HEK293 (cell line): ENCODE measurements around the gene MACF1.

Experiments used
- CTCF ChIA-PET: fragments of 350-600 bp; formaldehyde crosslinking; extraction: SDS; loops from one replicate; lab custom pipeline; 2021; ENCODE audit warnings: antibody characterized with exemption; lab: Yijun Ruan, JAX
- POLR2A ChIA-PET: fragments of 300-600 bp; formaldehyde crosslinking; extraction: SDS; loops from one replicate; lab custom pipeline; 2020; ENCODE audit warnings: antibody characterized with exemption, inconsistent platforms; lab: Yijun Ruan, JAX
- H3K27ac ChIP-seq: fragments of 200-500 bp; sonication (Bioruptor generic); 2 replicates; pipeline ENCODE4 v1.5.1; 2014; ENCODE audit warnings: low read depth, low read length, control low read depth, inconsistent platforms; ENCODE audit errors: extremely low read depth
- H3K36me3 ChIP-seq, 2 experiments: fragments of 200-500 bp in 1 of 2; sonication (Bioruptor generic) in 1 of 2; 1 replicate in 1 of 2; 2 replicates in 1 of 2; pipeline ENCODE4 v1.5.1; 2014 to 2017; ENCODE audit warnings: inconsistent platforms in 2 of 2, low read length in 2 of 2; ENCODE audit not compliant: control insufficient read depth in 2 of 2, insufficient read depth in 1 of 2
- H3K4me1 ChIP-seq: fragments of 200-500 bp; sonication (Bioruptor generic); 2 replicates; pipeline ENCODE4 v1.5.1; 2014; ENCODE audit warnings: mild to moderate bottlenecking, low read length, inconsistent platforms; ENCODE audit not compliant: control insufficient read depth, insufficient read depth
- H3K4me3 ChIP-seq: 2 replicates; pipeline ENCODE4 v1.5.1; 2011; ENCODE audit warnings: low read depth, mild to moderate bottlenecking, control low read depth, low read length, moderate library complexity
- H3K9me3 ChIP-seq: fragments of 200-500 bp; sonication (Bioruptor generic); 2 replicates; pipeline ENCODE4 v1.5.1; 2014; ENCODE audit warnings: low read depth, low read length, inconsistent platforms; ENCODE audit not compliant: control insufficient read depth, insufficient read depth
- HOXA7 ChIP-seq: sonication (generic); formaldehyde crosslinking; IDR thresholded peaks from 2 replicates; pipeline ENCODE4 v1.8.1; 2022; ENCODE audit warnings: missing genetic modification reagents, borderline replicate concordance
- HOXC10 ChIP-seq: sonication (generic); formaldehyde crosslinking; IDR thresholded peaks from 2 replicates; pipeline ENCODE4 v1.8.1; 2023; ENCODE audit warnings: mild to moderate bottlenecking, missing genetic modification reagents
- TCF7L2 ChIP-seq: IDR thresholded peaks from 2 replicates; pipeline ENCODE4 v1.6.1; 2011; ENCODE audit warnings: low read depth, mild to moderate bottlenecking, inconsistent platforms, low read length, moderate library complexity, borderline replicate concordance
- ZBTB17 ChIP-seq: fragments of 450-650 bp; formaldehyde crosslinking; IDR thresholded peaks from 2 replicates; pipeline ENCODE4 v1.5.1; 2016; ENCODE audit warnings: missing biosample characterization, missing genetic modification characterization
- ZBTB7A ChIP-seq: fragments of 450-650 bp; formaldehyde crosslinking; IDR thresholded peaks from 2 replicates; pipeline ENCODE4 v1.5.1; 2016; ENCODE audit warnings: low read depth, missing biosample characterization, missing genetic modification characterization
- ZFP37 ChIP-seq: fragments of 450-650 bp; formaldehyde crosslinking; IDR thresholded peaks from 2 replicates; pipeline ENCODE4 v1.5.1; 2016; ENCODE audit warnings: missing biosample characterization, missing genetic modification characterization
- ZNF10 ChIP-seq: fragments of 450-650 bp; formaldehyde crosslinking; IDR thresholded peaks from 2 replicates; pipeline ENCODE4 v1.5.1; 2017; ENCODE audit warnings: missing biosample characterization, missing genetic modification characterization
- ZNF121 ChIP-seq: fragments of 450-650 bp; formaldehyde crosslinking; IDR thresholded peaks from 2 replicates; pipeline ENCODE4 v1.5.1; 2016; ENCODE audit warnings: missing biosample characterization, missing genetic modification characterization
- ZNF133 ChIP-seq: fragments of 450-650 bp; formaldehyde crosslinking; IDR thresholded peaks from 2 replicates; pipeline ENCODE4 v1.5.1; 2016; ENCODE audit warnings: missing biosample characterization, missing genetic modification characterization
- ZNF157 ChIP-seq: fragments of 450-650 bp; formaldehyde crosslinking; IDR thresholded peaks from 2 replicates; pipeline ENCODE4 v1.5.1; 2016; ENCODE audit warnings: missing biosample characterization, missing genetic modification characterization
- ZNF174 ChIP-seq: fragments of 450-650 bp; formaldehyde crosslinking; IDR thresholded peaks from 2 replicates; pipeline ENCODE4 v1.5.0; 2017; ENCODE audit warnings: missing biosample characterization, mild to moderate bottlenecking, missing genetic modification characterization
- ZNF175 ChIP-seq: fragments of 450-650 bp; formaldehyde crosslinking; IDR thresholded peaks from 2 replicates; pipeline ENCODE4 v1.5.1; 2016; ENCODE audit warnings: missing biosample characterization, missing genetic modification characterization
- ZNF19 ChIP-seq: fragments of 450-650 bp; formaldehyde crosslinking; IDR thresholded peaks from 2 replicates; pipeline ENCODE4; 2016; ENCODE audit warnings: missing biosample characterization, missing genetic modification characterization, low read depth
- ZNF239 ChIP-seq: fragments of 450-650 bp; formaldehyde crosslinking; IDR thresholded peaks from 2 replicates; pipeline ENCODE4 v1.5.1; 2016; ENCODE audit warnings: missing biosample characterization, missing genetic modification characterization
- ZNF24 ChIP-seq: fragments of 450-650 bp; formaldehyde crosslinking; IDR thresholded peaks from 2 replicates; pipeline ENCODE4 v1.5.1; 2016; ENCODE audit warnings: missing biosample characterization, missing genetic modification characterization
- ZNF341 ChIP-seq: fragments of 450-650 bp; formaldehyde crosslinking; IDR thresholded peaks from 2 replicates; pipeline ENCODE4; 2016; ENCODE audit warnings: low read depth, missing biosample characterization, missing genetic modification characterization
- ZNF354C ChIP-seq: fragments of 450-650 bp; formaldehyde crosslinking; IDR thresholded peaks from 2 replicates; pipeline ENCODE4 v1.5.1; 2016; ENCODE audit warnings: missing biosample characterization, missing genetic modification characterization, low read depth, borderline replicate concordance
- ZNF549 ChIP-seq: fragments of 450-650 bp; IDR thresholded peaks from 2 replicates; pipeline ENCODE4 v1.5.1; 2018; ENCODE audit warnings: missing biosample characterization, missing genetic modification characterization, mild to moderate bottlenecking, inconsistent platforms, moderate library complexity
- ZNF558 ChIP-seq: fragments of 450-650 bp; formaldehyde crosslinking; IDR thresholded peaks from 2 replicates; pipeline ENCODE4 v1.5.1; 2016; ENCODE audit warnings: missing biosample characterization, missing genetic modification characterization
- ZNF600 ChIP-seq: fragments of 450-650 bp; formaldehyde crosslinking; IDR thresholded peaks from 2 replicates; pipeline ENCODE4 v1.5.1; 2016; ENCODE audit warnings: missing biosample characterization, missing genetic modification characterization
- ZNF654 ChIP-seq: fragments of 450-650 bp; formaldehyde crosslinking; IDR thresholded peaks from 2 replicates; pipeline ENCODE4 v1.5.1; 2016; ENCODE audit warnings: low read depth, missing biosample characterization, missing genetic modification characterization
- ZNF677 ChIP-seq: fragments of 450-650 bp; IDR thresholded peaks from 2 replicates; pipeline ENCODE4 v1.5.0; 2018; ENCODE audit warnings: missing biosample characterization, mild to moderate bottlenecking, missing genetic modification characterization, moderate library complexity
- ZNF791 ChIP-seq: fragments of 450-650 bp; formaldehyde crosslinking; IDR thresholded peaks from 2 replicates; pipeline ENCODE4 v1.5.1; 2016; ENCODE audit warnings: missing biosample characterization, missing genetic modification characterization
- TF ChIP-seq, protein P1 (sequence below): fragments of 450-650 bp; formaldehyde crosslinking; IDR thresholded peaks from 2 replicates; pipeline ENCODE4 v1.5.1; 2016; ENCODE audit warnings: missing biosample characterization, missing genetic modification characterization
- TF ChIP-seq, protein P2 (sequence below): fragments of 450-650 bp; formaldehyde crosslinking; IDR thresholded peaks from 2 replicates; pipeline ENCODE4 v1.5.1; 2016; ENCODE audit warnings: missing biosample characterization, missing genetic modification characterization, low read depth
- TF ChIP-seq, protein P3 (sequence below): fragments of 450-650 bp; formaldehyde crosslinking; IDR thresholded peaks from 2 replicates; pipeline ENCODE4 v1.5.1; 2017; ENCODE audit warnings: missing biosample characterization, missing genetic modification characterization
- TF ChIP-seq, protein P4 (sequence below): fragments of 450-650 bp; formaldehyde crosslinking; IDR thresholded peaks from 2 replicates; pipeline ENCODE4 v1.5.1; 2016; ENCODE audit warnings: missing biosample characterization, missing genetic modification characterization
- TF ChIP-seq, protein P5 (sequence below): fragments of 450-650 bp; formaldehyde crosslinking; IDR thresholded peaks from 2 replicates; pipeline ENCODE4 v1.5.1; 2016; ENCODE audit warnings: missing biosample characterization, missing genetic modification characterization

The MACF1 gene

DNA sequence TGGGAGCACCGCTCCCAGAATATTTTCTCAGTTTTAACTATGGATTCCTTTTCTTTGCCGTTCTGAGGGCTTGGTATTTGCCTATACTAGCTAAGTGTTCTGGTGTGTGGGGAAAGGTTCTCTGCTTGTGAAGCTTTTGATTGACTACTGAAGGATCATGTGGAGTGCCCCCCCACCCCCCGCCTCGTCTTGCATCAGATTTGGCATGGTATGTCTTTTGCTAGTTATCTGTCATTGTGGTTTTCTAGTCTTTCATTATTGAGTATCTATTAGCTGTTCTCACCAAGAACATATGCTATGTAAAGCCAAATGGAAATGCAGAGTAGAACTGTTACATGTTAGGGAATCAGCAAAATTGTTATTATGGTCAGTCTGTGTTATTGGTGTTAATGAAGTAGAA is 58.3 kb downstream of the MACF1 start:
- Histone ChIP-seq H3K9me3 (no peaks in the 10 kb centered on the region), H3K36me3 (peaks cover 0 to 11% of the 10 kb centered on the region in 2 experiments; a peak in 2 of 3 replicates), H3K4me1 (peaks cover 15% of the 10 kb centered on the region; the same call in 1 of the 2 replicates), H3K27ac (no peak overlapping the region), H3K4me3 (no peak overlapping the region)
- POLR2A ChIA-PET: interaction anchor here (1.4 kb wide), 1 partner anchor 58 kb away, joined by 4 read pairs; the partner anchor contains the start of gene MACF1
- CTCF ChIA-PET: interaction anchor here (0.5 to 11.8 kb wide), 8 partner anchors 27 to 164 kb away, joined by 3 to 184 read pairs (median 3); partner anchors contain the start of gene MACF1
- TF ChIP-seq, protein P1, sequence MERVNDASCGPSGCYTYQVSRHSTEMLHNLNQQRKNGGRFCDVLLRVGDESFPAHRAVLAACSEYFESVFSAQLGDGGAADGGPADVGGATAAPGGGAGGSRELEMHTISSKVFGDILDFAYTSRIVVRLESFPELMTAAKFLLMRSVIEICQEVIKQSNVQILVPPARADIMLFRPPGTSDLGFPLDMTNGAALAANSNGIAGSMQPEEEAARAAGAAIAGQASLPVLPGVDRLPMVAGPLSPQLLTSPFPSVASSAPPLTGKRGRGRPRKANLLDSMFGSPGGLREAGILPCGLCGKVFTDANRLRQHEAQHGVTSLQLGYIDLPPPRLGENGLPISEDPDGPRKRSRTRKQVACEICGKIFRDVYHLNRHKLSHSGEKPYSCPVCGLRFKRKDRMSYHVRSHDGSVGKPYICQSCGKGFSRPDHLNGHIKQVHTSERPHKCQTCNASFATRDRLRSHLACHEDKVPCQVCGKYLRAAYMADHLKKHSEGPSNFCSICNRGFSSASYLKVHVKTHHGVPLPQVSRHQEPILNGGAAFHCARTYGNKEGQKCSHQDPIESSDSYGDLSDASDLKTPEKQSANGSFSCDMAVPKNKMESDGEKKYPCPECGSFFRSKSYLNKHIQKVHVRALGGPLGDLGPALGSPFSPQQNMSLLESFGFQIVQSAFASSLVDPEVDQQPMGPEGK (tag by site-specific recombination): peak; percentile 23; the same call in 1 of the 2 replicates
- no peak for TF ChIP-seq HOXC10
- TF ChIP-seq, protein P2, sequence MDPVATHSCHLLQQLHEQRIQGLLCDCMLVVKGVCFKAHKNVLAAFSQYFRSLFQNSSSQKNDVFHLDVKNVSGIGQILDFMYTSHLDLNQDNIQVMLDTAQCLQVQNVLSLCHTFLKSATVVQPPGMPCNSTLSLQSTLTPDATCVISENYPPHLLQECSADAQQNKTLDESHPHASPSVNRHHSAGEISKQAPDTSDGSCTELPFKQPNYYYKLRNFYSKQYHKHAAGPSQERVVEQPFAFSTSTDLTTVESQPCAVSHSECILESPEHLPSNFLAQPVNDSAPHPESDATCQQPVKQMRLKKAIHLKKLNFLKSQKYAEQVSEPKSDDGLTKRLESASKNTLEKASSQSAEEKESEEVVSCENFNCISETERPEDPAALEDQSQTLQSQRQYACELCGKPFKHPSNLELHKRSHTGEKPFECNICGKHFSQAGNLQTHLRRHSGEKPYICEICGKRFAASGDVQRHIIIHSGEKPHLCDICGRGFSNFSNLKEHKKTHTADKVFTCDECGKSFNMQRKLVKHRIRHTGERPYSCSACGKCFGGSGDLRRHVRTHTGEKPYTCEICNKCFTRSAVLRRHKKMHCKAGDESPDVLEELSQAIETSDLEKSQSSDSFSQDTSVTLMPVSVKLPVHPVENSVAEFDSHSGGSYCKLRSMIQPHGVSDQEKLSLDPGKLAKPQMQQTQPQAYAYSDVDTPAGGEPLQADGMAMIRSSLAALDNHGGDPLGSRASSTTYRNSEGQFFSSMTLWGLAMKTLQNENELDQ (tag by site-specific recombination): no peak
- TF ChIP-seq ZNF558 (tag by site-specific recombination): no peak
- TF ChIP-seq ZNF175 (tag by site-specific recombination): no peak
- no peak for TF ChIP-seq ZNF121 (tag by site-specific recombination)

DNA sequence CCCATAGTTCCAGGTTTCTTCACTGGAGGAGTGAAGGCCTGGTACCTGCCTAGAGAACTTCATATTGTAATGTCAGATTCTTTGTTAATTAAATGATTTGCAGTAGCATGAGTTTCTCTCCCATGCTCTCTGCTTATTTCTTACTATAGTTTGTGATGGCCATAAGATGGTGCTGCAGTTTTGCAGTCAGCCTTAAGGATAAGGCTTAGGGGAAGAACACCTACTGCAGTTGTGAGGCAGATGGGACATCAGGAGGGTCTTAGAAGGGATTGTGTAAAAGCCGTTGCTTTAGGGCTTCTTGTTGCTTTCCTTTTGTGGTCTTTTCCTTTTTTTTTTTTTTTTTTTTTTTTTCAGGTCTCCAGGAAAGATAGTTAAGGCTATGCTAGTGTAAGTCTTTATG is 61.8 kb downstream of the MACF1 start:
- CTCF ChIA-PET: interaction anchor here (0.6 to 3.9 kb wide), 17 partner anchors 8 to 445 kb away, joined by 3 to 22 read pairs (median 4); partner anchors contain the start of gene MACF1
- Histone ChIP-seq H3K27ac (no peak overlapping the region), H3K4me1 (peaks cover 23% of the 10 kb centered on the region), H3K9me3 (no peaks in the 10 kb centered on the region), H3K36me3 (no peaks in the 10 kb centered on the region), H3K4me3 (no peak overlapping the region)
- POLR2A ChIA-PET: interaction anchor here (0.6 kb wide), 1 partner anchor 169 kb away, joined by 6 read pairs; no protein-coding TSS in a partner anchor
- TF ChIP-seq ZNF341 (tag by site-specific recombination) (no peak), ZNF677 (tag by site-specific recombination) (no peak), ZNF174 (tag by site-specific recombination) (no peak), ZFP37 (tag by site-specific recombination) (no peak), ZNF600 (peak; percentile 45; the same call in 1 of the 2 replicates), ZNF549 (tag by site-specific recombination) (no peak), ZNF239 (tag by site-specific recombination) (no peak), ZNF19 (no peak), ZNF157 (tag by site-specific recombination) (no peak), ZBTB17 (tag by site-specific recombination) (peak; percentile 86), ZNF654 (tag by site-specific recombination) (peak; percentile 78), ZNF24 (tag by site-specific recombination) (no peak), HOXA7 (no peak), ZNF791 (tag by site-specific recombination) (no peak), TCF7L2 (no peak), ZNF133 (tag by site-specific recombination) (no peak), ZNF354C (tag by site-specific recombination) (no peak), ZNF10 (tag by site-specific recombination) (no peak), ZBTB7A (tag by site-specific recombination) (no peak)
- TF ChIP-seq, protein P3, sequence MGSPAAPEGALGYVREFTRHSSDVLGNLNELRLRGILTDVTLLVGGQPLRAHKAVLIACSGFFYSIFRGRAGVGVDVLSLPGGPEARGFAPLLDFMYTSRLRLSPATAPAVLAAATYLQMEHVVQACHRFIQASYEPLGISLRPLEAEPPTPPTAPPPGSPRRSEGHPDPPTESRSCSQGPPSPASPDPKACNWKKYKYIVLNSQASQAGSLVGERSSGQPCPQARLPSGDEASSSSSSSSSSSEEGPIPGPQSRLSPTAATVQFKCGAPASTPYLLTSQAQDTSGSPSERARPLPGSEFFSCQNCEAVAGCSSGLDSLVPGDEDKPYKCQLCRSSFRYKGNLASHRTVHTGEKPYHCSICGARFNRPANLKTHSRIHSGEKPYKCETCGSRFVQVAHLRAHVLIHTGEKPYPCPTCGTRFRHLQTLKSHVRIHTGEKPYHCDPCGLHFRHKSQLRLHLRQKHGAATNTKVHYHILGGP (tag by site-specific recombination): no peak
- TF ChIP-seq, protein P4, sequence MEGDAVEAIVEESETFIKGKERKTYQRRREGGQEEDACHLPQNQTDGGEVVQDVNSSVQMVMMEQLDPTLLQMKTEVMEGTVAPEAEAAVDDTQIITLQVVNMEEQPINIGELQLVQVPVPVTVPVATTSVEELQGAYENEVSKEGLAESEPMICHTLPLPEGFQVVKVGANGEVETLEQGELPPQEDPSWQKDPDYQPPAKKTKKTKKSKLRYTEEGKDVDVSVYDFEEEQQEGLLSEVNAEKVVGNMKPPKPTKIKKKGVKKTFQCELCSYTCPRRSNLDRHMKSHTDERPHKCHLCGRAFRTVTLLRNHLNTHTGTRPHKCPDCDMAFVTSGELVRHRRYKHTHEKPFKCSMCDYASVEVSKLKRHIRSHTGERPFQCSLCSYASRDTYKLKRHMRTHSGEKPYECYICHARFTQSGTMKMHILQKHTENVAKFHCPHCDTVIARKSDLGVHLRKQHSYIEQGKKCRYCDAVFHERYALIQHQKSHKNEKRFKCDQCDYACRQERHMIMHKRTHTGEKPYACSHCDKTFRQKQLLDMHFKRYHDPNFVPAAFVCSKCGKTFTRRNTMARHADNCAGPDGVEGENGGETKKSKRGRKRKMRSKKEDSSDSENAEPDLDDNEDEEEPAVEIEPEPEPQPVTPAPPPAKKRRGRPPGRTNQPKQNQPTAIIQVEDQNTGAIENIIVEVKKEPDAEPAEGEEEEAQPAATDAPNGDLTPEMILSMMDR: peak; percentile 53
- TF ChIP-seq, protein P5, sequence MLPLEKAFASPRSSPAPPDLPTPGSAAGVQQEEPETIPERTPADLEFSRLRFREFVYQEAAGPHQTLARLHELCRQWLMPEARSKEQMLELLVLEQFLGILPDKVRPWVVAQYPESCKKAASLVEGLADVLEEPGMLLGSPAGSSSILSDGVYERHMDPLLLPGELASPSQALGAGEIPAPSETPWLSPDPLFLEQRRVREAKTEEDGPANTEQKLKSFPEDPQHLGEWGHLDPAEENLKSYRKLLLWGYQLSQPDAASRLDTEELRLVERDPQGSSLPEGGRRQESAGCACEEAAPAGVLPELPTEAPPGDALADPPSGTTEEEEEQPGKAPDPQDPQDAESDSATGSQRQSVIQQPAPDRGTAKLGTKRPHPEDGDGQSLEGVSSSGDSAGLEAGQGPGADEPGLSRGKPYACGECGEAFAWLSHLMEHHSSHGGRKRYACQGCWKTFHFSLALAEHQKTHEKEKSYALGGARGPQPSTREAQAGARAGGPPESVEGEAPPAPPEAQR (tag by site-specific recombination): no peak
